SH-SY5Y (cell line): ENCODE measurements around the gene METTL24.

Source experiments
- GATA2 ChIP-seq: IDR thresholded peaks from 2 replicates; pipeline ENCODE4 v1.6.1; 2011; ENCODE audit warnings: mild to moderate bottlenecking, low read depth, low read length
- GATA3 ChIP-seq: IDR thresholded peaks from 2 replicates; pipeline ENCODE4 v1.6.1; 2011; ENCODE audit warnings: low read depth, mild to moderate bottlenecking, low read length, moderate library complexity

DNA sequence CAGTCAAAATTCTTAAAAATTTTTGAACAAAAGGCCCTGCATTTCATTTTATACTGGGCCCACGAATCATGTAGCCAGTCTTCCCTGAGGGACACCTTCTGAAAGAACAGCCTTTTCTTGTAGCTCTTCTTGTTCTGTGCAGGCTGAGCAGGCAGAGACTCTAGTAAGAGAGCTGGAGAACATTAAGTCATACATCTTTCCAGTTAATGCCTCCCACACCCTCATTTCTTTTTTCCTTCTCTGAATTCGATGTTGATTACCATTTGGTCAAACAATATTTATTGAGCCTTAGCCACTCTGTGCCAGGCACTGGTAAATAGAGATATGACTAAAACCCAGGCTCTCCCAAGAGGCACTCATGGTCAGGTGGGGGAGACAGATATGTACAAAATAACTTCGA lies 33.6 kb downstream of the METTL24 start:
- TF ChIP-seq GATA2 (no peak), GATA3 (no peak)
